ENCODE results near the gene SLC1A7. TPM values are rescaled to one million over a fixed set of nuclear protein-coding genes. Genes with fewer than 3 reads are reported as not detected.

Gene SLC1A7
- total RNA-seq, 1 donor from 2014 or later = not detected

GRCh38 chr1:53166366-53166765 is 23.9 kb upstream of the SLC1A7 start:
- DNase-seq (ENCODE audit: low spot score) = no peak

GRCh38 chr1:53165408-53165961 is 23.0 kb upstream of the SLC1A7 start:
- Histone ChIP-seq H3K9ac (no peak overlapping the region), H3K79me2 (ENCODE audit: low read depth) (no peaks in the 10 kb centered on the region), H3K4me2 (no peak overlapping the region), H3K27me3 (no peaks in the 10 kb centered on the region), H3K4me3 (no peak overlapping the region), H2AFZ (replicated peaks) (no peak overlapping the region), H3K4me1 (no peaks in the 10 kb centered on the region), H3F3A (ENCODE audit: low read depth) (no peaks in the 10 kb centered on the region), H3K9me3 (ENCODE audit: low read depth) (no peaks in the 10 kb centered on the region), H4K20me1 (ENCODE audit: low read depth) (no peaks in the 10 kb centered on the region), H3K27ac (no peak overlapping the region), H3K36me3 (no peaks in the 10 kb centered on the region)
- Mint-ChIP-seq H3K27me3 (ENCODE audit: insufficient read depth, low read depth) (peaks cover 5% of the 10 kb centered on the region), H3K4me1 (peaks cover 2% of the 10 kb centered on the region), H3K9me3 (no peaks in the 10 kb centered on the region), H3K4me3 (no peak overlapping the region), H3K27ac (no peak overlapping the region), H3K36me3 (no peaks in the 10 kb centered on the region)
- TF ChIP-seq EZH2 (IDR thresholded peaks at IDR 0.05) (no peak), EZH2phosphoT487 (IDR thresholded peaks at IDR 0.05) (no peak)
- no peak for DNase-seq (ENCODE audit: low spot score)

More at GRCh38 chr1:53166366-53166765, 23.9 kb upstream of the SLC1A7 start:
- no peak overlapping the region for H3K27ac Mint-ChIP-seq
- Histone ChIP-seq H3K36me3 (no peaks in the 10 kb centered on the region), H3K27ac (no peak overlapping the region), H3K9me3 (ENCODE audit: low read depth) (no peaks in the 10 kb centered on the region), H3K79me2 (ENCODE audit: low read depth) (no peaks in the 10 kb centered on the region), H2AFZ (replicated peaks) (no peak overlapping the region), H3F3A (ENCODE audit: low read depth) (no peaks in the 10 kb centered on the region), H4K20me1 (ENCODE audit: low read depth) (no peaks in the 10 kb centered on the region), H3K4me3 (no peak overlapping the region), H3K4me1 (no peaks in the 10 kb centered on the region), H3K4me2 (no peak overlapping the region), H3K27me3 (no peaks in the 10 kb centered on the region), H3K9ac (no peak overlapping the region)
- H3K36me3 Mint-ChIP-seq = no peaks in the 10 kb centered on the region
- no peak overlapping the region for H3K4me3 Mint-ChIP-seq
- H3K9me3 Mint-ChIP-seq = no peaks in the 10 kb centered on the region
- TF ChIP-seq EZH2 (IDR thresholded peaks at IDR 0.05) (no peak), EZH2phosphoT487 (IDR thresholded peaks at IDR 0.05) (no peak), CTCF (IDR thresholded peaks at IDR 0.05) (no peak)
- H3K4me1 Mint-ChIP-seq = peaks cover 5% of the 10 kb centered on the region
- peaks cover 2% of the 10 kb centered on the region for H3K27me3 Mint-ChIP-seq (ENCODE audit: insufficient read depth, low read depth)

- Mint-ChIP-seq H3K9me3 (no peaks in the 10 kb centered on the region), H3K27me3 (ENCODE audit: insufficient read depth, low read depth) (peaks cover 6% of the 10 kb centered on the region), H3K4me1 (peaks cover 2% of the 10 kb centered on the region), H3K27ac (no peak overlapping the region), H3K4me3 (no peak overlapping the region), H3K36me3 (no peaks in the 10 kb centered on the region)
- Histone ChIP-seq H3K27me3 (no peaks in the 10 kb centered on the region), H3K4me3 (no peak overlapping the region), H3K4me1 (no peaks in the 10 kb centered on the region), H3K4me2 (no peak overlapping the region), H3K9ac (no peak overlapping the region), H2AFZ (replicated peaks) (no peak overlapping the region), H3K36me3 (no peaks in the 10 kb centered on the region), H3K27ac (no peak overlapping the region), H3K9me3 (ENCODE audit: low read depth) (no peaks in the 10 kb centered on the region), H4K20me1 (ENCODE audit: low read depth) (no peaks in the 10 kb centered on the region), H3F3A (ENCODE audit: low read depth) (no peaks in the 10 kb centered on the region), H3K79me2 (ENCODE audit: low read depth) (no peaks in the 10 kb centered on the region)
- no peak for DNase-seq (ENCODE audit: low spot score)
- TF ChIP-seq EZH2phosphoT487 (IDR thresholded peaks at IDR 0.05) = no peak
- no peak for TF ChIP-seq CTCF (IDR thresholded peaks at IDR 0.05)
- no peak for TF ChIP-seq EZH2 (IDR thresholded peaks at IDR 0.05)
Measured at GRCh38 chr1:53163291-53163768, 20.9 kb upstream of the SLC1A7 start.

- no peak overlapping the region for H3K4me3 ChIP-seq
- Mint-ChIP-seq H3K27me3 (ENCODE audit: insufficient read depth, low read depth) (peaks cover 6% of the 10 kb centered on the region), H3K27ac (no peak overlapping the region), H3K4me1 (peaks cover 2% of the 10 kb centered on the region), H3K9me3 (no peaks in the 10 kb centered on the region), H3K4me3 (no peak overlapping the region), H3K36me3 (no peaks in the 10 kb centered on the region)
- H3K4me2 ChIP-seq = no peak overlapping the region
- H3K27me3 ChIP-seq = no peaks in the 10 kb centered on the region
- H3K9ac ChIP-seq = no peak overlapping the region
- no peak for TF ChIP-seq EZH2phosphoT487 (IDR thresholded peaks at IDR 0.05)
- TF ChIP-seq EZH2 (IDR thresholded peaks at IDR 0.05) = no peak
- TF ChIP-seq CTCF (IDR thresholded peaks at IDR 0.05) = no peak
- H3K9me3 ChIP-seq (ENCODE audit: low read depth) = no peaks in the 10 kb centered on the region
- H3K36me3 ChIP-seq = no peaks in the 10 kb centered on the region
- no peaks in the 10 kb centered on the region for H4K20me1 ChIP-seq (ENCODE audit: low read depth)
- H3F3A ChIP-seq (ENCODE audit: low read depth) = no peaks in the 10 kb centered on the region
- no peak for DNase-seq (ENCODE audit: low spot score)
- no peaks in the 10 kb centered on the region for H3K79me2 ChIP-seq (ENCODE audit: low read depth)
- H3K27ac ChIP-seq = no peak overlapping the region
- H3K4me1 ChIP-seq = no peaks in the 10 kb centered on the region
- H2AFZ ChIP-seq (replicated peaks) = no peak overlapping the region
Measured at GRCh38 chr1:53162621-53163020, 20.2 kb upstream of the SLC1A7 start.

Measured in neural progenitor cell (in vitro differentiated cells).